Pancreas (tissue), 10 donors: ENCODE measurements around the gene AUH. TPM values are rescaled to one million over a fixed set of nuclear protein-coding genes. Genes with fewer than 3 reads are reported as not detected.
A peak's percentile ranks its signal among the peaks of the same experiment; 100 is the strongest.

Experiments used
- ATAC-seq, 4 donors: fragments of 200-7000 bp; cut with Tn5 transposase; one replicate each; pipeline versions ENCODE4 v1.8.0 to v1.9.1; 2020; ENCODE audit warnings: mild to moderate bottlenecking in 4 of 4, moderate library complexity in 4 of 4
- DNase-seq, 6 donors: peaks; one replicate each; pipeline ENCODE4 v3.0.0-alpha.2; 2020
- FAIRE-seq: peaks from 2 replicates; lab custom pipeline; 2012; peaks lifted over from hg19 to GRCh38; lab: Jason Lieb, UNC
- H3K27ac ChIP-seq, 4 donors: fragments of 200-600 bp; sonication (generic); 1 replicate in 3 of 4; 2 replicates in 1 of 4; pipeline versions ENCODE4 v1.5.0 to v1.8.0; 2020
- H3K27me3 ChIP-seq, 4 donors: fragments of 200-600 bp; one replicate each; pipeline ENCODE4 v1.8.0; 2021
- H3K36me3 ChIP-seq, 3 donors: fragments of 200-600 bp; sonication (generic) in 1 of 3; one replicate each; pipeline versions ENCODE4 v1.5.0 to v1.8.0; 2020 to 2021
- H3K4me1 ChIP-seq, 3 donors: fragments of 200-600 bp; one replicate each; pipeline ENCODE4 v1.8.0; 2021
- H3K4me3 ChIP-seq, 4 donors: fragments of 200-600 bp; sonication (generic) in 2 of 4; one replicate each; pipeline versions ENCODE4 v1.5.0 to v1.8.0; 2020 to 2021
- H3K9me3 ChIP-seq, 4 donors: fragments of 200-600 bp; one replicate each; pipeline ENCODE4 v1.8.0; 2021
- WGBS, 2 donors: extraction: QIAGEN DNeasy Blood & Tissue Kit; methylation state at CpG; one replicate each; pipeline ENCODE4 v1.1.7; 2013; 5-methylcytosine and 5-hydroxymethylcytosine counted together
- intact Hi-C, 3 donors: fragments of 100-400 bp; cut with DNase I; formaldehyde crosslinking; loops; one replicate each; pipeline versions ENCODE4 v1.11.1 to v1.14.2; 2022
- polyA plus RNA-seq, 2 donors: library from polyadenylated mRNA; stranded (reverse); fragments of 200-250 nt; gene quantifications; one replicate each; pipeline ENCODE4 v1.2.3, GENCODE V29; 2013
- total RNA-seq, 6 donors: library from RNA; stranded (reverse); fragmentation: NEBNext Ultra II Directional in 4 of 6; extraction: Animal tissue kit (Norgen Biotek cat#: 25700) in 4 of 6; gene quantifications; one replicate each; pipeline versions ENCODE4 v1.2.1 to v1.2.4, GENCODE V29; 2021 to 2023
- TF ChIP-seq, protein P1 (sequence below), 4 donors: fragments of 200-600 bp; sonication (generic) in 3 of 4; IDR thresholded peaks; one replicate each; pipeline versions ENCODE4 v1.5.0 to v1.8.0; 2021; ENCODE audit warnings: antibody characterized with exemption in 4 of 4
- donor health status: healthy with polysubstance abuse.
- donor health status: DM: no; HTN: no; CAD: no; lungs with moderate emphysema.
- donor health status: DM: no; HTN: no; CAD: no.
- donor health status: control.
- donor health status: control.
- donor health status: Bipolar disorder and iron deficiency.
- donor health status: DM: yes; HTN: yes; CAD: no.
- donor health status: DM: no; HTN: no; CAD: no.
- donor health status: DM: no; HTN: no; CAD: no.
- donor health status: DM: yes; HTN: yes; CAD: no.

Gene AUH
- total and polyA plus RNA-seq, 8 donors = 11.2 to 19.5 (median 14.7) TPM

DNA sequence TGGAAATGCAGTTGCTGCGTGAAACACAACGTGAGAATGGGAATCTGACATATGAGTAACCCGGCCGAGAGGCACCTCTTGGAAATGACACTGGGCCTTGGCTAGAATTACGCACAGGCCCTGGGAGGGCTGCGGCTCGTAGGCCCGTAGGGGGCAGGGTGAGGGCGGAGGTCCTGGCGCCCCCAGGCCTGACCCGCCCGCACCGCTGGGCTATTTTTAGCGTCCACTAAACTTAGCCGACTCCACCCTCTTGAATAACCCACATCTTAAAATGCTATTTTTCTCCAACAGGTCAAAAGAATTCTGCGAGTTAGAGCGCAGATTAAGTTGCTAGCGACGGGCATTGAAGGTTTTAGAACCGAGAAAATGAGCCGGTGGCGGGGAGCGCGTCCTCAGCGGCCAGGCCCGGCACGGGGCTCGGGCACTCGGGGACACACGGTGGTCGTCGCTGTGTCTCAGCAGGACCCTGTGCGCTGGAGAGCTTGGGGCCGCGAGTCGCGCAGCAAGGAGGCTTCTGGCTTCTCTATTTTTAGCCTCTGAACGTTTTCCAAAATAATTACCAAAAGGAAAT lies 168.5 kb downstream of the AUH start:
- Histone ChIP-seq H3K36me3 (no peaks in the 10 kb centered on the region), H3K4me3 (peak overlapping the region; percentile 12 to 45 (median 26)), H3K9me3 (no peaks in the 10 kb centered on the region), H3K27me3 (no peaks in the 10 kb centered on the region), H3K4me1 (peaks cover 43 to 57% (median 48%) of the 10 kb centered on the region in 3 donors), H3K27ac (peak overlapping the region; percentile 92 to 100 (median 100))
- ATAC-seq = peak; percentile 68 to 83 (median 70)
- WGBS, 2 donors = 1% methylated on average over 38 of the region's 38 CpGs
- TF ChIP-seq, protein P1, sequence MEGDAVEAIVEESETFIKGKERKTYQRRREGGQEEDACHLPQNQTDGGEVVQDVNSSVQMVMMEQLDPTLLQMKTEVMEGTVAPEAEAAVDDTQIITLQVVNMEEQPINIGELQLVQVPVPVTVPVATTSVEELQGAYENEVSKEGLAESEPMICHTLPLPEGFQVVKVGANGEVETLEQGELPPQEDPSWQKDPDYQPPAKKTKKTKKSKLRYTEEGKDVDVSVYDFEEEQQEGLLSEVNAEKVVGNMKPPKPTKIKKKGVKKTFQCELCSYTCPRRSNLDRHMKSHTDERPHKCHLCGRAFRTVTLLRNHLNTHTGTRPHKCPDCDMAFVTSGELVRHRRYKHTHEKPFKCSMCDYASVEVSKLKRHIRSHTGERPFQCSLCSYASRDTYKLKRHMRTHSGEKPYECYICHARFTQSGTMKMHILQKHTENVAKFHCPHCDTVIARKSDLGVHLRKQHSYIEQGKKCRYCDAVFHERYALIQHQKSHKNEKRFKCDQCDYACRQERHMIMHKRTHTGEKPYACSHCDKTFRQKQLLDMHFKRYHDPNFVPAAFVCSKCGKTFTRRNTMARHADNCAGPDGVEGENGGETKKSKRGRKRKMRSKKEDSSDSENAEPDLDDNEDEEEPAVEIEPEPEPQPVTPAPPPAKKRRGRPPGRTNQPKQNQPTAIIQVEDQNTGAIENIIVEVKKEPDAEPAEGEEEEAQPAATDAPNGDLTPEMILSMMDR (IDR thresholded peaks at IDR 0.05) = no peak
- no peak for FAIRE-seq
- DNase-seq = peak in 5 of 6 donors; percentile 77 to 85 (median 82)
- intact Hi-C loops = loop anchor here in 1 of 3 donors (10.0 kb wide), 1 partner anchor 232 kb away; the partner anchor contains the start of gene NFIL3

DNA sequence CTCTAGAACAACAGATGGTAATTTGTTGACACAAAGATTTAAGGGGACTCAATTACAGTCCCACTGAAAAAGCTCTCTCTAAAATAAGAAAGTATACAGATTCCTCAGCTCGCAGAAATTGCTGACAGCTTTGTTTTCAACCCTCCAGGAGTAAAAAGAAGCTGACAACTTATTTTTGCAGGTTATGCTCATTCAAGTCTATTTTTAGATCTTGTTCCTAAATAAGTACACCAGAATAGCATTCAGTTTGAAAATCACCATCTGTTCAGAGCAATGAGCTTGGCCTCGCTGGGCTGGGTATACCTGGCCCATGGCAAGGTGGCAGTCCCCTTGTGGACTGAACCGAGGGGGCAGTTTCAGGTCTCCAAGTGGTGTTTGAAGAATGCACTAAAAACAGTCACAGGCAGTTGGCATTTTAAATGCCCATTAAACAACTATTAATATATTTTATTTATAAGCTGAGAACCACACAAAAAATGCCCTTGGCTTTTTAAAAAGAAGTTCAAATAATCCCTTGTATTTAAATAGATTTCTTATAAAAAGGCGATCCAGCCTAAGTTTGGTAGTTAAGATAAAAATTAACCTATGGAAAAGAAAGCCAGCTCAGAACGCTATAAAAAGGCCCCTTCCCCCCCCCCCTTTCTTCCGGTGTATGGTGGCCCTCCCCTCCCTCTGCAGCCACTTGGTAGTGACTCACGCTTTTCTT lies 169.2 kb downstream of the AUH start:
- 9 to 12% methylated on average over 7 of the region's 7 CpGs for WGBS, 2 donors
- intact Hi-C loops = loop anchor here in 1 of 3 donors (10.0 kb wide), 1 partner anchor 232 kb away; the partner anchor contains the start of gene NFIL3
- no peak for FAIRE-seq
- Histone ChIP-seq H3K9me3 (no peaks in the 10 kb centered on the region), H3K27me3 (no peaks in the 10 kb centered on the region), H3K36me3 (no peaks in the 10 kb centered on the region), H3K4me3 (peak overlapping the region in 2 of 4 donors; percentile 39 to 45), H3K27ac (peak overlapping the region; percentile 92 to 100 (median 100)), H3K4me1 (peaks cover 38 to 51% (median 43%) of the 10 kb centered on the region in 3 donors)
- TF ChIP-seq, protein P1 (IDR thresholded peaks at IDR 0.05) = no peak
- ATAC-seq = peak in 3 of 4 donors; percentile 4 to 9 (median 6)
- DNase-seq = peak in 2 of 6 donors; percentile 39 to 45

DNA sequence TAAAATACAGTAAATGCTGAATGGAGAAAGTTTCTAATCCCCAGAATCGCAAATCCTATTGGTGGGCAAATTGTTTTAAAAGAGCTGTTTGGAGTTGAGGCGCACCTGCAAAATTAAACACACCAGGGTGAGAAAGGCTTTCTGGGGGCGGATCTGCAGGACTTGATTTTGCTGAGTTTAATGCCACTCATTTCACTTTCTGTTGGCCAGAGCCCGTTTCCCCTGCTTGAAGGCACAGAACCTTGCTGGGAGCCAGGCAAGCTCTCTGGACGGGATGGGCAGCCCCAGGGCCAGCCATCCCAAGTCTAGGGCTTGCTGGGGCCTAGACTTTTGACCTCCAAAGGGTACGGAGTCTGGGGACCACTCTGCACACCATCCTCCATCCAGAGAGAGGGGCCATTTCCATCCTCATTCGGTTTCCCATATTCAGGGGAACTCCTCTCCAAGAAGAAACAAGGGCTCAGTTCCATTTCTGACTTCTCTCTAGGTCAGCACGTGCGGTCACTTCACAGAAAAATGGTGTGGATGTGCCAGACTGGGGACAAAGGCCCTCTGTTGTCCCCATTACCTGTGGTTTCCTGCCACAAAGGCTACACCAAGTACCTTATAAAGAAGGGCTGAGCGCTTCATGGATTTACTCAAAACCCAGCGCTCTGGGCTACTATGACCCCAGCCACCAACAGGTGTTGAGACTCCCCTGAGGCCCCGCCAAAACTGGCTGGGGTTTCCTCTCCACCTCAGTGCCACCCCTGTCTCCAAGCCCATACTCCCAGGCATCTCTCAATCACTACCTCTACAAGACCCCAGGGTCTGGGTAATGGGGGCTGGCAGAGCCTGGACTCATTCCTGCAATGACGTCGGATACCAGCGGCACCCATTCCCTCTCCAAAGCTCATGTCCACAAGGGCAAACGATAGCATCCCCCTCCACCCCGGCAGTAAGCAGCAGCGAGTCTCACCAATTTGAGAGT lies 170.0 kb downstream of the AUH start:
- Histone ChIP-seq H3K4me3 (no peak overlapping the region), H3K27ac (peak overlapping the region; percentile 92 to 100 (median 100)), H3K36me3 (no peaks in the 10 kb centered on the region), H3K9me3 (no peaks in the 10 kb centered on the region), H3K4me1 (peaks cover 32 to 47% (median 36%) of the 10 kb centered on the region in 3 donors), H3K27me3 (no peaks in the 10 kb centered on the region)
- FAIRE-seq (no peak), ATAC-seq (no peak), DNase-seq (no peak)
- 82 to 85% methylated on average over 18 of the region's 18 CpGs for WGBS, 2 donors
- intact Hi-C loops = loop anchor here in 1 of 3 donors (10.0 kb wide), 1 partner anchor 233 kb away; the partner anchor contains the start of gene NFIL3
- TF ChIP-seq, protein P1 (IDR thresholded peaks at IDR 0.05) = no peak

DNA sequence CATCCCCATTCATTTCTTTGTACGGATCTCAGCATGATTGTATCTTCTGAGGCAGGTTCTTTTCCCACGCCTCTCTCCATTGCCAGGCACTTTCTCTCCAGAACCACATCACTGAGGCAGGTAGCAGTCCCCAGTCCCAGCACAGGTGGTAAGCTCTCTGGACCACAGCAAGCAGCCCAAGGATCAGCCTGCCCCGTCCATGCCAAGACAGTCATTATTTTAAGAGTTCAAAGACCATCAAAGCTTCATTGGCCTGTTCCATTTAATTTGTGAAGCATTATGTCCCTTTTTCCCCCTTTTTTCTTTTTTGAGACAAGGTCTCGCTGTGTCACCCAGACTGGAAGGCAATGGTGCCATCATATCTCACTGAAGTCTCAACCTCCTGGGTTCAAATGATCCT lies 171.7 kb downstream of the AUH start:
- Histone ChIP-seq H3K4me1 (peaks cover 21 to 31% (median 21%) of the 10 kb centered on the region in 3 donors), H3K36me3 (no peaks in the 10 kb centered on the region), H3K27me3 (no peaks in the 10 kb centered on the region), H3K4me3 (no peak overlapping the region), H3K9me3 (no peaks in the 10 kb centered on the region), H3K27ac (no peak overlapping the region)
- ATAC-seq = no peak
- DNase-seq = no peak
- TF ChIP-seq, protein P1 (IDR thresholded peaks at IDR 0.05) = no peak
- intact Hi-C loops = loop anchor here in 1 of 3 donors (10.0 kb wide), 1 partner anchor 235 kb away; the partner anchor contains the start of gene NFIL3
- FAIRE-seq = no peak
- WGBS, 2 donors = 89 to 97% methylated on average over 4 of the region's 4 CpGs
